Mucosa of stomach (tissue), 1 donor: Measurements from ENCODE around the gene OR1M1.
"Not testable (repeated sequence)": the region's sequence is repeated elsewhere in the genome, so short reads cannot be mapped to it uniquely, and the experiment has no call there.

Experiments
- H3K27me3 ChIP-seq: one replicate; pipeline ENCODE4 v1.7.0; 2013; ENCODE audit warnings: mild to moderate bottlenecking, low read length; ENCODE audit not compliant: control insufficient read depth, insufficient read depth
- H3K36me3 ChIP-seq: one replicate; pipeline ENCODE4 v1.7.0; 2013; ENCODE audit warnings: low read length; ENCODE audit not compliant: control insufficient read depth, insufficient read depth
- H3K4me1 ChIP-seq: one replicate; pipeline ENCODE4 v1.7.0; 2013; ENCODE audit warnings: mild to moderate bottlenecking, low read length; ENCODE audit not compliant: control insufficient read depth, insufficient read depth
- H3K4me3 ChIP-seq: one replicate; pipeline ENCODE4 v1.7.0; 2013; ENCODE audit warnings: low read length
- H3K9ac ChIP-seq: one replicate; pipeline ENCODE4 v1.7.0; 2013; ENCODE audit warnings: mild to moderate bottlenecking, low read length, moderate library complexity
- H3K9me3 ChIP-seq: one replicate; pipeline ENCODE4 v1.7.0; 2013; ENCODE audit warnings: mild to moderate bottlenecking, low read length, moderate library complexity; ENCODE audit not compliant: control insufficient read depth
- donor health status: Pancreatic carcinoma.

The OR1M1 gene

GRCh38 chr19:9056131-9056530, 30.7 kb upstream of the OR1M1 start:
- H3K36me3 ChIP-seq, H3K9ac ChIP-seq, H3K4me1 ChIP-seq, H3K27me3 ChIP-seq, H3K9me3 ChIP-seq, H3K4me3 ChIP-seq: not testable (repeated sequence)

- Histone ChIP-seq H3K9me3 (no peaks in the 10 kb centered on the region), H3K27me3 (peaks cover 3% of the 10 kb centered on the region), H3K4me3 (no peak overlapping the region), H3K4me1 (no peaks in the 10 kb centered on the region), H3K9ac (no peak overlapping the region), H3K36me3 (no peaks in the 10 kb centered on the region)
These were observed 29.2 kb upstream of the OR1M1 start for GRCh38 chr19:9057505-9058258.

GRCh38 chr19:9058905-9059667, 27.8 kb upstream of the OR1M1 start:
- H3K4me3 ChIP-seq: no peak overlapping the region
- peaks cover 3% of the 10 kb centered on the region for H3K27me3 ChIP-seq
- H3K9me3 ChIP-seq: no peaks in the 10 kb centered on the region
- H3K36me3 ChIP-seq: no peaks in the 10 kb centered on the region
- no peak overlapping the region for H3K9ac ChIP-seq
- no peaks in the 10 kb centered on the region for H3K4me1 ChIP-seq

GRCh38 chr19:9060564-9061340, 26.1 kb upstream of the OR1M1 start:
- Histone ChIP-seq H3K27me3 (peaks cover 3% of the 10 kb centered on the region), H3K4me1 (no peaks in the 10 kb centered on the region), H3K4me3 (no peak overlapping the region), H3K9me3 (no peaks in the 10 kb centered on the region), H3K36me3 (no peaks in the 10 kb centered on the region), H3K9ac (no peak overlapping the region)

- no peak overlapping the region for H3K9ac ChIP-seq
- peaks cover 3% of the 10 kb centered on the region for H3K27me3 ChIP-seq
- no peaks in the 10 kb centered on the region for H3K9me3 ChIP-seq
- no peaks in the 10 kb centered on the region for H3K36me3 ChIP-seq
- no peak overlapping the region for H3K4me3 ChIP-seq
- no peaks in the 10 kb centered on the region for H3K4me1 ChIP-seq
These were observed 25.0 kb upstream of the OR1M1 start for GRCh38 chr19:9061879-9062278.

- Histone ChIP-seq H3K27me3 (no peaks in the 10 kb centered on the region), H3K9ac (no peak overlapping the region), H3K9me3 (no peaks in the 10 kb centered on the region), H3K36me3 (no peaks in the 10 kb centered on the region), H3K4me1 (no peaks in the 10 kb centered on the region), H3K4me3 (no peak overlapping the region)
These were observed 21.3 kb upstream of the OR1M1 start for GRCh38 chr19:9065457-9066014.

GRCh38 chr19:9070066-9070465, 16.8 kb upstream of the OR1M1 start:
- H3K27me3 ChIP-seq: no peaks in the 10 kb centered on the region
- H3K9me3 ChIP-seq: no peaks in the 10 kb centered on the region
- peaks cover 1% of the 10 kb centered on the region for H3K4me1 ChIP-seq
- H3K9ac ChIP-seq: no peak overlapping the region
- H3K36me3 ChIP-seq: no peaks in the 10 kb centered on the region
- H3K4me3 ChIP-seq: no peak overlapping the region

GRCh38 chr19:9071720-9072119, 15.1 kb upstream of the OR1M1 start:
- H3K4me3 ChIP-seq, H3K27me3 ChIP-seq, H3K36me3 ChIP-seq, H3K9me3 ChIP-seq, H3K9ac ChIP-seq: not testable (repeated sequence)
- peaks cover 14% of the 10 kb centered on the region for H3K4me1 ChIP-seq

GRCh38 chr19:9073806-9074205, 13.1 kb upstream of the OR1M1 start:
- Histone ChIP-seq H3K9ac (no peak overlapping the region), H3K36me3 (no peaks in the 10 kb centered on the region), H3K9me3 (no peaks in the 10 kb centered on the region), H3K4me3 (no peak overlapping the region), H3K4me1 (peaks cover 18% of the 10 kb centered on the region), H3K27me3 (no peaks in the 10 kb centered on the region)

GRCh38 chr19:9075064-9075949, 11.6 kb upstream of the OR1M1 start:
- no peaks in the 10 kb centered on the region for H3K36me3 ChIP-seq
- no peaks in the 10 kb centered on the region for H3K27me3 ChIP-seq
- no peak overlapping the region for H3K4me3 ChIP-seq
- no peak overlapping the region for H3K9ac ChIP-seq
- H3K4me1 ChIP-seq: peaks cover 19% of the 10 kb centered on the region
- no peaks in the 10 kb centered on the region for H3K9me3 ChIP-seq

- H3K9ac ChIP-seq: no peak overlapping the region
- H3K27me3 ChIP-seq: no peaks in the 10 kb centered on the region
- H3K4me3 ChIP-seq: no peak overlapping the region
These were observed 10.0 kb upstream of the OR1M1 start for GRCh38 chr19:9076901-9077300.

More at GRCh38 chr19:9076901-9077300, 10.0 kb upstream of the OR1M1 start:
- H3K36me3 ChIP-seq: no peaks in the 10 kb centered on the region
- H3K9me3 ChIP-seq: no peaks in the 10 kb centered on the region
- peaks cover 19% of the 10 kb centered on the region for H3K4me1 ChIP-seq
